Prostate gland (tissue), 2 donors: Measurements from ENCODE around the gene HRAS.

Source experiments
- POLR2A ChIP-seq: fragments of 450-650 bp; IDR thresholded peaks from one replicate; pipeline ENCODE4 v1.6.1; 2016; ENCODE audit warnings: antibody characterized with exemption, mild to moderate bottlenecking
- POLR2AphosphoS5 ChIP-seq: sonication (generic); formaldehyde crosslinking; IDR thresholded peaks from one replicate; pipeline ENCODE4 v1.6.1; 2017; ENCODE audit warnings: antibody characterized with exemption
- TF ChIP-seq, protein P1 (sequence below), 4 experiments: fragments of 200-600 bp in 2 of 4; fragments of 450-650 bp in 2 of 4; sonication (generic) in 2 of 4; IDR thresholded peaks; 1 replicate in 3 of 4; 2 replicates in 1 of 4; pipeline ENCODE4 v1.5.1; 2016 to 2019; ENCODE audit warnings: antibody characterized with exemption in 4 of 4, mild to moderate bottlenecking in 2 of 4, moderate library complexity in 2 of 4

DNA sequence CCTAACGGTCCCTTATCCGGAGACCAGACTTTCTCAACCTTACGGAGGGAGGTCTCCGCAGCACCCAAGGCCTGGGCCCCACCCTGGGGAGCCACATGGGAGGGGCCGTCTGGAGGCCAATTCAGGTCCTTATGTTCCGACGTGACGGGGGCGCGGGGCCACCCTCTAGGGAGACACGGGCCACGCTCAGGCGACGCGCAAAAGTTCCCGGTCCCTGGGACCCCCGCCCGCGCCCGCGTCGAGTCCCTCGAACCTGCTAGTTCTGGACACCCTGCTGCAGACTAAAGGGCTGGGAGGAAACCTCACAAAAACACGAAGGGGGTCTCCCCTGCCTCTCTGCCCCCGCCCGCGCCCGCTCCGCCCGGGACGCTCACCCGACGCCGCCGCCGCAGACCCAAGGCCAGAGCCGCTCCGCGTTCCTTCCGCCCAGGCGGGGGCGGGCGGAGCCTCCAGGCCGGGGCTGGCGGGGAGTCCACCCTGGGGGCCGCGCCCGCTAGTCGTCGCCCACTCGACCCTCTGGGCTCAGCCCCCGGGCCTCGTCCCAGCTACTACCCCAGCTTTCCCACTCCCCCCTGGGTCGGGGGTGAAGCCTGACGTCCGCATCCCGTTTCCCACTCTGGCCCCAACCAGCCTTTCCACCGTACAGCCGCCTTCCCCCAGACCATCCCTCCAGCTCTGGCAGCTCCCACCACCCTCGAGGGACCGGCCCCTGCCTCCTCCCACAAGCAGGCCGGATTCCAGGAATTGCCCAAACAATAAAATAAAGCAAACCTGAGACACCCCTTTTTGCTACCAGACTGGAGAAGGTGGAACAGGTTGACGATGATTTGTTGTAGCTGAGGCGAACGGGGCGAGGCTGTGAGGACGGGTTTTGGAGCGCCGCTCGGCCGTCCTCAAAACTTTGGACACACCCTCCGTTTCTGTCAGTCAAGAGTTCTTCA is 31.1 kb downstream of the HRAS start:
- TF ChIP-seq POLR2AphosphoS5 (peak; percentile 45), POLR2A (no peak)
- TF ChIP-seq, protein P1, sequence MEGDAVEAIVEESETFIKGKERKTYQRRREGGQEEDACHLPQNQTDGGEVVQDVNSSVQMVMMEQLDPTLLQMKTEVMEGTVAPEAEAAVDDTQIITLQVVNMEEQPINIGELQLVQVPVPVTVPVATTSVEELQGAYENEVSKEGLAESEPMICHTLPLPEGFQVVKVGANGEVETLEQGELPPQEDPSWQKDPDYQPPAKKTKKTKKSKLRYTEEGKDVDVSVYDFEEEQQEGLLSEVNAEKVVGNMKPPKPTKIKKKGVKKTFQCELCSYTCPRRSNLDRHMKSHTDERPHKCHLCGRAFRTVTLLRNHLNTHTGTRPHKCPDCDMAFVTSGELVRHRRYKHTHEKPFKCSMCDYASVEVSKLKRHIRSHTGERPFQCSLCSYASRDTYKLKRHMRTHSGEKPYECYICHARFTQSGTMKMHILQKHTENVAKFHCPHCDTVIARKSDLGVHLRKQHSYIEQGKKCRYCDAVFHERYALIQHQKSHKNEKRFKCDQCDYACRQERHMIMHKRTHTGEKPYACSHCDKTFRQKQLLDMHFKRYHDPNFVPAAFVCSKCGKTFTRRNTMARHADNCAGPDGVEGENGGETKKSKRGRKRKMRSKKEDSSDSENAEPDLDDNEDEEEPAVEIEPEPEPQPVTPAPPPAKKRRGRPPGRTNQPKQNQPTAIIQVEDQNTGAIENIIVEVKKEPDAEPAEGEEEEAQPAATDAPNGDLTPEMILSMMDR (IDR thresholded peaks at IDR 0.05) = no peak
